Measurements from ENCODE around the gene ACACA. TPM values are rescaled to one million over a fixed set of nuclear protein-coding genes. Genes with fewer than 3 reads are reported as not detected.

ACACA gene
- total and polyA plus RNA-seq, 12 donors = 5.6 to 28.0 (median 16.2) TPM

GRCh38 chr17:37315601-37316000 lies 91.0 kb downstream of the ACACA start:
- no peak for ATAC-seq
- Histone ChIP-seq H3K27ac (no peak overlapping the region), H3K9me3 (no peaks in the 10 kb centered on the region), H3K4me3 (no peak overlapping the region), H3K36me3 (peaks cover 0 to 15% (median 0%) of the 10 kb centered on the region in 9 donors), H3K4me1 (no peaks in the 10 kb centered on the region), H3K27me3 (no peaks in the 10 kb centered on the region)
- DNase-seq = no peak
- intact Hi-C loops (cut with DNase I) = no loop called here
- no peak for TF ChIP-seq CTCF (IDR thresholded peaks at IDR 0.05)

GRCh38 chr17:37312137-37312923 lies 94.3 kb downstream of the ACACA start:
- intact Hi-C loops (cut with DNase I) = no loop called here
- TF ChIP-seq CTCF (IDR thresholded peaks at IDR 0.05) = no peak
- Histone ChIP-seq H3K4me3 (no peak overlapping the region), H3K36me3 (peaks cover 0 to 9% (median 0%) of the 10 kb centered on the region in 9 donors), H3K27me3 (no peaks in the 10 kb centered on the region), H3K27ac (no peak overlapping the region), H3K9me3 (no peaks in the 10 kb centered on the region), H3K4me1 (no peaks in the 10 kb centered on the region)
- no peak for ATAC-seq
- WGBS, 2 donors = 92 to 94% methylated on average over 3 of the region's 3 CpGs
- DNase-seq = no peak

- Histone ChIP-seq H3K9me3 (no peaks in the 10 kb centered on the region), H3K27ac (no peak overlapping the region), H3K27me3 (no peaks in the 10 kb centered on the region), H3K4me3 (no peak overlapping the region), H3K36me3 (peaks cover 0 to 9% (median 0%) of the 10 kb centered on the region in 9 donors), H3K4me1 (no peaks in the 10 kb centered on the region)
- DNase-seq (no peak), ATAC-seq (no peak)
- no peak for TF ChIP-seq CTCF (IDR thresholded peaks at IDR 0.05)
- 95 to 96% methylated on average over 1 of the region's 1 CpG for WGBS, 2 donors
- intact Hi-C loops (cut with DNase I) = no loop called here
Observed at GRCh38 chr17:37310940-37311339, 95.7 kb downstream of the ACACA start.

GRCh38 chr17:37309051-37309450 lies 97.6 kb downstream of the ACACA start:
- H3K27me3 ChIP-seq = no peaks in the 10 kb centered on the region
- H3K4me1 ChIP-seq = no peaks in the 10 kb centered on the region
- H3K9me3 ChIP-seq = no peaks in the 10 kb centered on the region
- no peak for TF ChIP-seq CTCF (IDR thresholded peaks at IDR 0.05)
- 95 to 96% methylated on average over 5 of the region's 5 CpGs for WGBS, 2 donors
- ATAC-seq = no peak
- peaks cover 0 to 9% (median 0%) of the 10 kb centered on the region in 9 donors for H3K36me3 ChIP-seq
- no peak overlapping the region for H3K27ac ChIP-seq
- no peak overlapping the region for H3K4me3 ChIP-seq
- DNase-seq = no peak
- intact Hi-C loops (cut with DNase I) = no loop called here

Data from heart right ventricle (tissue), 16 donors.